SW480 (cell line): Measurements from ENCODE around the gene CT45A6.
"Not testable (repeated sequence)": the region's sequence is repeated elsewhere in the genome, so short reads cannot be mapped to it uniquely, and the experiment has no call there.

Experiments
- DNase-seq: peaks from one replicate; pipeline ENCODE4 v3.0.0-alpha.2; 2016; ENCODE audit warnings: low spot score

CT45A6 gene, protein sequence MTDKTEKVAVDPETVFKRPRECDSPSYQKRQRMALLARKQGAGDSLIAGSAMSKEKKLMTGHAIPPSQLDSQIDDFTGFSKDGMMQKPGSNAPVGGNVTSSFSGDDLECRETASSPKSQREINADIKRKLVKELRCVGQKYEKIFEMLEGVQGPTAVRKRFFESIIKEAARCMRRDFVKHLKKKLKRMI

DNA sequence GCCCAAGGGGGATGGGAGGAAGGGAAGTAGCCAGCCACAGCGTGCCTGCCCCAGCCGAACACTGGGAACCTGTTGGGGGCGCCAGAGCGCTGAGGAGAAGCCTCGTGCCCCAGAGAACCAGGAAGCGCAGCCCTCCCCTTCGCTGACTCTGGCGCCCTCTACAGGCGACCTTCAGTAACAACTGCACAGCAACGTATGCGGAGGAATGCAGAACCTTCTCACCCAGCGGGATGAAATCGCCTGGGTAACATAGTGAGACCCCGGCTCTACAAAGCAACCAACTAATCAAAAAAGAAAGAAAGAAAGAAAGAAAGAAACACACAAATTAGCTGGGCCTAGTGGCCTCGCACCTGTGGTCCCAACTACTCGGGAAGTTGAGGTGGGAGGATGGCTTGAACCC, at the start of gene CT45A6:
TSS of gene CT45A6 (minus strand) at position 101 of the 400 bp plus-strand sequence. CDS start 3,794 bp downstream, outside the sequence.
- not testable (repeated sequence) for DNase-seq

DNA sequence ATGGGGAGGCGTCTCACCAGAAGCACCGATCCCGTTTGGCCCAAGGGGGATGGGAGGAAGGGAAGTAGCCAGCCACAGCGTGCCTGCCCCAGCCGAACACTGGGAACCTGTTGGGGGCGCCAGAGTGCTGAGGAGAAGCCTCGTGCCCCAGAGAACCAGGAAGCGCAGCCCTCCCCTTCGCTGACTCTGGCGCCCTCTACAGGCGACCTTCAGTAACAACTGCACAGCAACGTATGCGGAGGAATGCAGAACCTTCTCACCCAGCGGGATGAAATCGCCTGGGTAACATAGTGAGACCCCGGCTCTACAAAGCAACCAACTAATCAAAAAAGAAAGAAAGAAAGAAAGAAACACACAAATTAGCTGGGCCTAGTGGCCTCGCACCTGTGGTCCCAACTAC, 34.6 kb upstream of the CT45A6 start, which contains the start of gene CT45A7:
TSS of gene CT45A7 (minus strand) at position 101 of the 400 bp plus-strand sequence. CDS start 3,747 bp downstream, outside the sequence.
- DNase-seq: not testable (repeated sequence)

DNA sequence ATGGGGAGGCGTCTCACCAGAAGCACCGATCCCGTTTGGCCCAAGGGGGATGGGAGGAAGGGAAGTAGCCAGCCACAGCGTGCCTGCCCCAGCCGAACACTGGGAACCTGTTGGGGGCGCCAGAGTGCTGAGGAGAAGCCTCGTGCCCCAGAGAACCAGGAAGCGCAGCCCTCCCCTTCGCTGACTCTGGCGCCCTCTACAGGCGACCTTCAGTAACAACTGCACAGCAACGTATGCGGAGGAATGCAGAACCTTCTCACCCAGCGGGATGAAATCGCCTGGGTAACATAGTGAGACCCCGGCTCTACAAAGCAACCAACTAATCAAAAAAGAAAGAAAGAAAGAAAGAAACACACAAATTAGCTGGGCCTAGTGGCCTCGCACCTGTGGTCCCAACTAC, 17.3 kb upstream of the CT45A6 start, which contains the start of gene CT45A2:
TSS of gene CT45A2 (minus strand) at position 101 of the 400 bp plus-strand sequence. CDS start 3,747 bp downstream, outside the sequence.
- DNase-seq: not testable (repeated sequence)

DNA sequence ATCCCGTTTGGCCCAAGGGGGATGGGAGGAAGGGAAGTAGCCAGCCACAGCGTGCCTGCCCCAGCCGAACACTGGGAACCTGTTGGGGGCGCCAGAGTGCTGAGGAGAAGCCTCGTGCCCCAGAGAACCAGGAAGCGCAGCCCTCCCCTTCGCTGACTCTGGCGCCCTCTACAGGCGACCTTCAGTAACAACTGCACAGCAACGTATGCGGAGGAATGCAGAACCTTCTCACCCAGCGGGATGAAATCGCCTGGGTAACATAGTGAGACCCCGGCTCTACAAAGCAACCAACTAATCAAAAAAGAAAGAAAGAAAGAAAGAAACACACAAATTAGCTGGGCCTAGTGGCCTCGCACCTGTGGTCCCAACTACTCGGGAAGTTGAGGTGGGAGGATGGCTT, 17.2 kb downstream of the CT45A6 start, which contains the start of gene CT45A5:
TSS of gene CT45A5 (minus strand) at position 101 of the 400 bp plus-strand sequence. CDS start 3,774 bp downstream, outside the sequence.
- DNase-seq: not testable (repeated sequence)

DNA sequence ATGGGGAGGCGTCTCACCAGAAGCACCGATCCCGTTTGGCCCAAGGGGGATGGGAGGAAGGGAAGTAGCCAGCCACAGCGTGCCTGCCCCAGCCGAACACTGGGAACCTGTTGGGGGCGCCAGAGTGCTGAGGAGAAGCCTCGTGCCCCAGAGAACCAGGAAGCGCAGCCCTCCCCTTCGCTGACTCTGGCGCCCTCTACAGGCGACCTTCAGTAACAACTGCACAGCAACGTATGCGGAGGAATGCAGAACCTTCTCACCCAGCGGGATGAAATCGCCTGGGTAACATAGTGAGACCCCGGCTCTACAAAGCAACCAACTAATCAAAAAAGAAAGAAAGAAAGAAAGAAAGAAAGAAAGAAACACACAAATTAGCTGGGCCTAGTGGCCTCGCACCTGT, 34.5 kb downstream of the CT45A6 start, which contains the start of gene CT45A3:
TSS of gene CT45A3 (minus strand) at position 101 of the 400 bp plus-strand sequence. CDS start 3,747 bp downstream, outside the sequence.
- not testable (repeated sequence) for DNase-seq

DNA sequence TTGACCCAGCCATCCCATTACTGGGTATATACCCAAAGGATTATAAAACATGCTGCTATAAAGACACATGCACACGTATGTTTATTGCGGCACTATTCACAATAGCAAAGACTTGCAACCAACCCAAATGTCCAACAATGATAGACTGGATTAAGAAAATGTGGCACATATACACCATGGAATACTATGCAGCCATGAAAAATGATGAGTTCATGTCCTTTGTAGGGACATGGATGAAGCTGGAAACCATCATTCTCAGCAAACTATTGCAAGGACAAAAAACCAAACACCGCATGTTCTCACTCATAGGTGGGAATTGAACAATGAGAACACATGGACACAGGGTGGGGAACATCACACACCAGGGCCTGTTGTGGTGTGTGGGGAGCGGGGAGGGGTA, 57.8 kb downstream of the CT45A6 start:
- DNase-seq: not testable (repeated sequence)
